ENCODE results near the gene TMEM132D. TPM values are rescaled to one million over a fixed set of nuclear protein-coding genes. Genes with fewer than 3 reads are reported as not detected.

TMEM132D gene
- total RNA-seq, 4 donors from 2014 or later = 0.17 TPM; not detected in 3

- WGBS = 93% methylated on average over 3 of the region's 3 CpGs
- Histone ChIP-seq H3K27me3 (no peaks in the 10 kb centered on the region), H3K4me1 (no peaks in the 10 kb centered on the region), H3K36me3 (no peaks in the 10 kb centered on the region), H3K27ac (replicated peaks in 1 of 4) (no peak overlapping the region), H3K4me3 (no peak overlapping the region), H3K9me3 (no peaks in the 10 kb centered on the region)
- TF ChIP-seq POLR2A (IDR thresholded peaks at IDR 0.05; ENCODE audit: low read depth) = no peak
- TF ChIP-seq POLR2AphosphoS5 (IDR thresholded peaks at IDR 0.05) = no peak
- TF ChIP-seq EP300 (IDR thresholded peaks at IDR 0.05) = no peak
- DNase-seq (ENCODE audit: extremely low spot score) = no peak
- intact Hi-C loops (cut with DNase I) = no loop called here
Observed at GRCh38 chr12:129136694-129137325, 767.0 kb downstream of the TMEM132D start.

DNA sequence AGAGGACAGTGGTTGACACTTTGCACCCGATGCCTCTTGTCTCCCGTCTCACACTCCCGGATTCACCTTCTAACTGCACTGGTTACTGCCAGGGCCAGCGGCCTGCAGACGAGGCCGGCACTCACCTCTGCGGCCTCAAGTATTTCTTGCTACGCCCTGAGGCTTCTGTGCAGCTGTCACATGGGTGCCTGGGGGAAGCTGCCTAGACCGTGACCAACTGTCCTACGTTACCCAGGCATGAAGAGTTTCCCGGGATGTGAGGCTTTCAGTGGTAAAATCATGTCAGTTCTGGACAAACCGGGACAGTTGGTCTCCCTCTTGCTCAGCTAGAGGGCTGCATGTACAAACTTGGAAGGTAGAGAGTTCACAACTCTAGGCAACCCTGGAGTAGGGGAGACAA, 776.1 kb downstream of the TMEM132D start:
- no peaks in the 10 kb centered on the region for H3K4me1 ChIP-seq
- intact Hi-C loops (cut with DNase I) = no loop called here
- H3K36me3 ChIP-seq = no peaks in the 10 kb centered on the region
- H3K9me3 ChIP-seq = no peaks in the 10 kb centered on the region
- DNase-seq (ENCODE audit: extremely low spot score) = no peak
- 88% methylated on average over 10 of the region's 12 CpGs for WGBS
- TF ChIP-seq POLR2AphosphoS5 (IDR thresholded peaks at IDR 0.05) (no peak), POLR2A (IDR thresholded peaks at IDR 0.05; ENCODE audit: low read depth) (no peak), EP300 (IDR thresholded peaks at IDR 0.05) (no peak), CTCF (IDR thresholded peaks at IDR 0.05) (no peak)
- H3K27ac ChIP-seq (replicated peaks in 1 of 4) = no peak overlapping the region
- no peaks in the 10 kb centered on the region for H3K27me3 ChIP-seq
- H3K4me3 ChIP-seq = no peak overlapping the region

DNA sequence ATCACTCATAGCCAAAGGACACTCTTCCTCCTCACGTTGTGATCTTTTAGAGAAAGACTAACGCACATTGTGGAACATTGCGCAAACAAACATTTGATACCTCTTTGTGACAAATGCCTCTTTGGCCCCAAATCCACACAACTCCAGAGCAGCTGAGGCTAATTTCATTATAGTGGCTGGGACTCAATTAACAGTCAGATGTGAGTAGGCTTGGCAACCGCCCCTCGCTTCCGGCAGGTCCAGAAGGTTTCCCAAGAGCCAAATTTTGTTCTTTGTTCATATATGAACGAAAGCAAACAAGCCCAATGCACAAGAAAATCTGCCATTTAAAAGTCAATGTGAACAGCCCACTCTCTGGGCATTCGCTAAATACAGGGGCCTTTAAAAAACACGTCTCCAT, 776.6 kb downstream of the TMEM132D start:
- TF ChIP-seq CTCF (IDR thresholded peaks at IDR 0.05) = no peak
- no peak for TF ChIP-seq EP300 (IDR thresholded peaks at IDR 0.05)
- TF ChIP-seq POLR2A (IDR thresholded peaks at IDR 0.05; ENCODE audit: low read depth) = no peak
- TF ChIP-seq POLR2AphosphoS5 (IDR thresholded peaks at IDR 0.05) = no peak
- Histone ChIP-seq H3K27ac (replicated peaks in 1 of 4) (no peak overlapping the region), H3K27me3 (no peaks in the 10 kb centered on the region), H3K4me1 (no peaks in the 10 kb centered on the region), H3K36me3 (no peaks in the 10 kb centered on the region), H3K4me3 (no peak overlapping the region), H3K9me3 (no peaks in the 10 kb centered on the region)
- DNase-seq (ENCODE audit: extremely low spot score) = no peak
- 78% methylated on average over 9 of the region's 9 CpGs for WGBS
- intact Hi-C loops (cut with DNase I) = no loop called here

GRCh38 chr12:129119537-129119936, 784.3 kb downstream of the TMEM132D start:
- intact Hi-C loops (cut with DNase I) = no loop called here
- no peak for DNase-seq (ENCODE audit: extremely low spot score)
- 64% methylated on average over 1 of the region's 1 CpG for WGBS
- Histone ChIP-seq H3K27ac (replicated peaks in 1 of 4) (no peak overlapping the region), H3K36me3 (no peaks in the 10 kb centered on the region), H3K4me1 (no peaks in the 10 kb centered on the region), H3K4me3 (no peak overlapping the region), H3K9me3 (no peaks in the 10 kb centered on the region), H3K27me3 (peaks cover 0 to 13% (median 0%) of the 10 kb centered on the region in 4 donors)
- TF ChIP-seq CTCF (IDR thresholded peaks at IDR 0.05) (no peak), POLR2A (IDR thresholded peaks at IDR 0.05; ENCODE audit: low read depth) (no peak), EP300 (IDR thresholded peaks at IDR 0.05) (no peak), POLR2AphosphoS5 (IDR thresholded peaks at IDR 0.05) (no peak)

DNA sequence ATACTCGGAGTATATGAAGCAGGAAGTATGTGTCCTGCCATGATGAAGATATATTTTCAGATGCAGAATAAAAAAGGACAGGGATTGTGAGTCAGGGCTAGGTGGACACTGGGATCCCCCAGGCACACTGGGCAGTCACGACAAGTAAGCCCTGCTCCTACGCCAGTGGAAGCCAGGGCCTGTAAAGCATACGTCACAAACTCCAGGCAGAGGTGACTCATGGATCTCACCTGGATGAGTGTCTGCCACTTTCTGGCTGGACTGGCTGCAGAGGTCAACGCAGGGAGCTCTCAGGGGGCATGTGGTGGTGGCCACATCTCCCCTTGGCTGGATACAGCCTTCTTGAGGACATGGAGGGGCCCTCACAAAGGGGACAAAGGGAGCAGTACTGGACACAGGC, 788.3 kb downstream of the TMEM132D start:
- H3K27ac ChIP-seq (replicated peaks in 1 of 4) = no peak overlapping the region
- no peak for DNase-seq (ENCODE audit: extremely low spot score)
- WGBS = 80% methylated on average over 5 of the region's 5 CpGs
- TF ChIP-seq POLR2AphosphoS5 (IDR thresholded peaks at IDR 0.05) (no peak), CTCF (IDR thresholded peaks at IDR 0.05) (no peak), POLR2A (IDR thresholded peaks at IDR 0.05; ENCODE audit: low read depth) (no peak), EP300 (IDR thresholded peaks at IDR 0.05) (no peak)
- no peaks in the 10 kb centered on the region for H3K4me1 ChIP-seq
- H3K4me3 ChIP-seq = no peak overlapping the region
- intact Hi-C loops (cut with DNase I) = no loop called here
- peaks cover 0 to 8% (median 7%) of the 10 kb centered on the region in 4 donors for H3K9me3 ChIP-seq
- H3K27me3 ChIP-seq = peaks cover 0 to 19% (median 0%) of the 10 kb centered on the region in 4 donors
- no peaks in the 10 kb centered on the region for H3K36me3 ChIP-seq
